ENCODE results near the gene PALD1. TPM values are rescaled to one million over a fixed set of nuclear protein-coding genes. Genes with fewer than 3 reads are reported as not detected.

PALD1 gene
- total and polyA plus RNA-seq, 8 donors = 2.2 to 15.1 (median 3.9) TPM

DNA sequence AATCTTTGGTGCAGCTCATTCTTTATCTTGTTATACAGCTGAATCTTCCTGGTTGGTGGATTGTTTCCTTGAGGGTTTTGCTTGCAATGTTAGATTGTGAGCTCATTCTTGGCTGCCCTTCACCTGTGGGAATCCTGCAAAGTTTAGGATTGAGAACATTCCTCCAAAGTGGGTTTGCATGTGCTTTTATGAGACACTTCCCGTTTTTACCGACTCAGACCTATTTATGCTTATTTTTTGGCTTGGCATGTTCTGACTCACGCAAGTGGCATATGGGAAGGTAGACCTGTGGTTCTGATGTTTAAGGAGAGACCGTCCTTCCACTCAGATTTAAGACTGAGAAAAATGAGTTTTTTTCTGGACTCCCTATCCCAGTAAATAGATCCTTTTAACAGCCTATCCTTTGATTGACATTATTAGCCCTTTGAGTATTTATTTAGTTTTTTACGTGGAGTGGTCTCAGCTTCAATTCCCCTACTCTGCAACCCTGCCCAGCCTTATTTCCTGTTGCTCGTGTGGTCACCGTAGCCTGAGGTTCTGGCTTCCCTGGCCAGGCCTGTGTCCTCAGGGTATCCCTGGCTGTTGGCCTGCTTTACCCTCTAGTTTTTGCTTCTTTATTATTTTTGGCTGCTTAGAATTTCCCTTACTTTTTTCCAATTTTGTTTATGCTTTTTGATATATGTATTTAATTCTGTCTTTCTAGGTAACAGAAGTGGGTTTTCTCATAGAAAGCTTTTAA lies 137.4 kb downstream of the PALD1 start:
- H3K9me3 ChIP-seq = no peaks in the 10 kb centered on the region
- H3K4me3 ChIP-seq = no peak overlapping the region
- WGBS, 2 donors = 78 to 81% methylated on average over 7 of the region's 7 CpGs
- intact Hi-C loops (cut with DNase I) = no loop called here
- TF ChIP-seq, protein P1, sequence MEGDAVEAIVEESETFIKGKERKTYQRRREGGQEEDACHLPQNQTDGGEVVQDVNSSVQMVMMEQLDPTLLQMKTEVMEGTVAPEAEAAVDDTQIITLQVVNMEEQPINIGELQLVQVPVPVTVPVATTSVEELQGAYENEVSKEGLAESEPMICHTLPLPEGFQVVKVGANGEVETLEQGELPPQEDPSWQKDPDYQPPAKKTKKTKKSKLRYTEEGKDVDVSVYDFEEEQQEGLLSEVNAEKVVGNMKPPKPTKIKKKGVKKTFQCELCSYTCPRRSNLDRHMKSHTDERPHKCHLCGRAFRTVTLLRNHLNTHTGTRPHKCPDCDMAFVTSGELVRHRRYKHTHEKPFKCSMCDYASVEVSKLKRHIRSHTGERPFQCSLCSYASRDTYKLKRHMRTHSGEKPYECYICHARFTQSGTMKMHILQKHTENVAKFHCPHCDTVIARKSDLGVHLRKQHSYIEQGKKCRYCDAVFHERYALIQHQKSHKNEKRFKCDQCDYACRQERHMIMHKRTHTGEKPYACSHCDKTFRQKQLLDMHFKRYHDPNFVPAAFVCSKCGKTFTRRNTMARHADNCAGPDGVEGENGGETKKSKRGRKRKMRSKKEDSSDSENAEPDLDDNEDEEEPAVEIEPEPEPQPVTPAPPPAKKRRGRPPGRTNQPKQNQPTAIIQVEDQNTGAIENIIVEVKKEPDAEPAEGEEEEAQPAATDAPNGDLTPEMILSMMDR (IDR thresholded peaks at IDR 0.05) = no peak
- no peak for DNase-seq
- H3K27ac ChIP-seq = no peak overlapping the region
- H3K27me3 ChIP-seq = no peaks in the 10 kb centered on the region
- no peaks in the 10 kb centered on the region for H3K36me3 ChIP-seq
- no peaks in the 10 kb centered on the region for H3K4me1 ChIP-seq
- ATAC-seq = no peak
- FAIRE-seq = no peak

DNA sequence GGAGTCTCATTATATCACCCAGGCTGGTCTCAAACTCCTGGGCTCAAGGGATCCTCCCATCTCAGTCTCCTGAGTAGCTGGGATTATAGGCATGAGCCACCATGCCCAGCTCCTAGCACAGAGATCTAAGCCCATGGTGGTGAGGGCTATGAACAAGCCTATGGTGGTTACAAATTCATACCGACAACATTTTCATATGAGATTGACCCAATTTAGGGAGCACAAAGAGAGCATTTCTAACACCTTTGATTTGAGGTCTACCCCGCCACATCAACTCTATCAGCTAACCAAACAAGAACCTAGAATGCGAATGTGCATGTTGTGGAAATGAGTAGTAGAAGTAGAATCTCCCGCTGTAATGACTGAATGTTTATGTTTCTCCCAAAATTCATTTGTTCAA lies 138.2 kb downstream of the PALD1 start:
- FAIRE-seq (no peak), ATAC-seq (no peak), DNase-seq (no peak)
- Histone ChIP-seq H3K36me3 (no peaks in the 10 kb centered on the region), H3K27ac (no peak overlapping the region), H3K27me3 (no peaks in the 10 kb centered on the region), H3K9me3 (no peaks in the 10 kb centered on the region), H3K4me3 (no peak overlapping the region), H3K4me1 (no peaks in the 10 kb centered on the region)
- 88 to 91% methylated on average over 4 of the region's 4 CpGs for WGBS, 2 donors
- intact Hi-C loops (cut with DNase I) = no loop called here
- TF ChIP-seq, protein P1 (IDR thresholded peaks at IDR 0.05) = no peak

Other genes with a start within 250 kb of the PALD1 start
- gene PPA1, start 245.3 kb upstream of the PALD1 start, total RNA-seq = 100 to 1,000 TPM in 3 of 6 donors, 10 to 100 TPM in 3; 83.5 to 122 (median 102) TPM
- gene PPA1, start 245.3 kb upstream of the PALD1 start, polyA plus RNA-seq = 100 to 1,000 TPM in 1 of 2 donors, 10 to 100 TPM in 1; 86.0 to 108 TPM
- under 1 TPM in 3 of 6 donors, not detected in 3; under 0.01 to 0.03 (median 0.03) TPM for gene NPFFR1, start 194.8 kb upstream of the PALD1 start, total RNA-seq
- under 1 TPM in 1 of 2 donors, not detected in 1; 0.02 TPM for gene NPFFR1, start 194.8 kb upstream of the PALD1 start, polyA plus RNA-seq
- gene LRRC20, start 96.1 kb upstream of the PALD1 start, total RNA-seq = 1 to 10 TPM; 1.3 to 3.7 (median 2.1) TPM
- gene LRRC20, start 96.1 kb upstream of the PALD1 start, polyA plus RNA-seq = 1 to 10 TPM; 1.7 to 4.3 TPM
- 10 to 100 TPM; 28.7 to 43.5 (median 35.1) TPM for gene EIF4EBP2, start 74.6 kb upstream of the PALD1 start, total RNA-seq
- gene EIF4EBP2, start 74.6 kb upstream of the PALD1 start, polyA plus RNA-seq = 10 to 100 TPM; 12.5 to 16.0 TPM
- not detected for gene NODAL, start 37.1 kb upstream of the PALD1 start, total RNA-seq
- not detected for gene NODAL, start 37.1 kb upstream of the PALD1 start, polyA plus RNA-seq
- 1 to 10 TPM in 3 of 6 donors, under 1 TPM in 3; 0.16 to 1.8 (median 0.76) TPM for gene PRF1, start 124.0 kb downstream of the PALD1 start, total RNA-seq
- under 1 TPM; 0.30 to 0.54 TPM for gene PRF1, start 124.0 kb downstream of the PALD1 start, polyA plus RNA-seq
- gene ADAMTS14, start 193.7 kb downstream of the PALD1 start, total RNA-seq = 1 to 10 TPM in 1 of 6 donors, under 1 TPM in 3, not detected in 2; 0.06 to 2.2 (median 0.23) TPM
- gene ADAMTS14, start 193.7 kb downstream of the PALD1 start, polyA plus RNA-seq = under 1 TPM; 0.12 to 0.34 TPM